COLO668 (cell line): ENCODE results near the gene LTV1.
"Not testable (repeated sequence)": the region's sequence is repeated elsewhere in the genome, so short reads cannot be mapped to it uniquely, and the experiment has no call there.

Experiments used
- DNase-seq: peaks from one replicate; lab custom pipeline; 2025; ENCODE audit not compliant: unreplicated experiment; lab: John Stamatoyannopoulos, UW

LTV1 gene

GRCh38 chr6:143842902-143843676 lies at the start of gene LTV1:
LTV1 (plus strand) TSS chr6:143843338; CDS start chr6:143843478, 140 bp downstream.
- DNase-seq = peak; percentile 90

- not testable (repeated sequence) for DNase-seq
Measured at GRCh38 chr6:143796551-143796950, 46.6 kb upstream of the LTV1 start.

GRCh38 chr6:143798487-143798886 lies 44.7 kb upstream of the LTV1 start:
- DNase-seq = not testable (repeated sequence)

GRCh38 chr6:143802833-143803565 lies 40.1 kb upstream of the LTV1 start:
- DNase-seq = no peak

- no peak for DNase-seq
Measured at GRCh38 chr6:143803769-143804568, 39.2 kb upstream of the LTV1 start.

GRCh38 chr6:143804835-143805239 lies 38.3 kb upstream of the LTV1 start:
- no peak for DNase-seq

- DNase-seq = no peak
Measured at GRCh38 chr6:143806282-143807102, 36.6 kb upstream of the LTV1 start.

- DNase-seq = no peak
Measured at GRCh38 chr6:143807103-143807772, 35.9 kb upstream of the LTV1 start.

- no peak for DNase-seq
Measured at GRCh38 chr6:143810745-143811144, 32.4 kb upstream of the LTV1 start.

- no peak for DNase-seq
Measured at GRCh38 chr6:143811501-143812157, 31.5 kb upstream of the LTV1 start.

GRCh38 chr6:143817621-143818020 lies 25.5 kb upstream of the LTV1 start:
- no peak for DNase-seq

GRCh38 chr6:143821359-143821758 lies 21.8 kb upstream of the LTV1 start:
- DNase-seq = no peak

GRCh38 chr6:143822584-143823024 lies 20.5 kb upstream of the LTV1 start:
- no peak for DNase-seq

GRCh38 chr6:143823548-143823947 lies 19.6 kb upstream of the LTV1 start:
- DNase-seq = no peak

- no peak for DNase-seq
Measured at GRCh38 chr6:143828572-143828971, 14.6 kb upstream of the LTV1 start.

- DNase-seq = no peak
Measured at GRCh38 chr6:143836150-143836549, 7.0 kb upstream of the LTV1 start.

- no peak for DNase-seq
Measured at GRCh38 chr6:143838395-143838794, 4.7 kb upstream of the LTV1 start.

GRCh38 chr6:143839196-143839595 lies 3.9 kb upstream of the LTV1 start:
- DNase-seq = no peak

- no peak for DNase-seq
Measured at GRCh38 chr6:143840595-143841265, 2.4 kb upstream of the LTV1 start.
